ENCODE results near the gene LSP1.

LSP1 gene

DNA sequence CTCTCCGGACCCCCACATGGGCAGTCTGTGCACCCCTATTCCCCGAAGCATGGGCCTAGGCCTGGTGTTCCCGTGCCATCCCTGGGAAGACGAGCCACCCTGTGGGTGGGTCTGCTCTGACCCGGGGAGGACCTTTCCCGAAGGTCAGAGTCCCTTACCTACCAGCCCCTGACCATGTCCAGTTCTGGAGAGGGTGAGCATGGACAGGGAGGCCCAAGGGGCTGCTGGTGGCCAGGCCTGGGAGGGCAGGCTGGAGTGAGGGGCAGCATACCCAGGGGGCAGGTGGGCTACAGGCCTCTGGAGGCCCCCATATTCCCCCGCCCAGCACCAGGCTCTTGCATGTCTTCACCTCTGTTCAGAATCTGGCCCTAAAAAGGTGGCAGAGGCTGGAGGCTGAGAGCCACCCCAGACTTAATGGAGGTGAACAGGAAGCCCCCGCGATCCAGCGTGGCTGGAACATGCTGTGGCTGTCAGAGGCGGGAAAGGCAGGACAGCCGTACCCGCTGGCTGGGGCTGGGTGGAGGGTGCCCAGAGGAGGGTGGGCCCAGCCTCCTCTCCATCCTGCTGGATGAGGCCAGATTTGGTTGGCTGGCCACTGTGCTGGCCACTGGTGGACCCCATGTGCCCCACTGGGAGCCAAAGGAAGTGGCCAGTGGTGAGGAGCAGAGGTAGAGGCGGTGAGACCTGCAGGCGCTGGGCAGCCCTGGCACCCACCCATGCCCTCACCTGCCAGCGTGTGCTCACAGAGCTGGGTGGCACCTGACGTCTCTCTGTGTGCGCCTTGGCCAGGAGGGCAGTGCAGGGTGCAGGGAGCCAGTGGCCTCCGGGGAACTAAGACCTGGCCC, 29.3 kb upstream of the LSP1 start:
- in situ Hi-C loops (cut with MboI; ENCODE audit: low sequenced_read_pairs), result loop anchor here (25.0 kb wide), 1 partner anchor 111 kb away; no protein-coding TSS in a partner anchor

DNA sequence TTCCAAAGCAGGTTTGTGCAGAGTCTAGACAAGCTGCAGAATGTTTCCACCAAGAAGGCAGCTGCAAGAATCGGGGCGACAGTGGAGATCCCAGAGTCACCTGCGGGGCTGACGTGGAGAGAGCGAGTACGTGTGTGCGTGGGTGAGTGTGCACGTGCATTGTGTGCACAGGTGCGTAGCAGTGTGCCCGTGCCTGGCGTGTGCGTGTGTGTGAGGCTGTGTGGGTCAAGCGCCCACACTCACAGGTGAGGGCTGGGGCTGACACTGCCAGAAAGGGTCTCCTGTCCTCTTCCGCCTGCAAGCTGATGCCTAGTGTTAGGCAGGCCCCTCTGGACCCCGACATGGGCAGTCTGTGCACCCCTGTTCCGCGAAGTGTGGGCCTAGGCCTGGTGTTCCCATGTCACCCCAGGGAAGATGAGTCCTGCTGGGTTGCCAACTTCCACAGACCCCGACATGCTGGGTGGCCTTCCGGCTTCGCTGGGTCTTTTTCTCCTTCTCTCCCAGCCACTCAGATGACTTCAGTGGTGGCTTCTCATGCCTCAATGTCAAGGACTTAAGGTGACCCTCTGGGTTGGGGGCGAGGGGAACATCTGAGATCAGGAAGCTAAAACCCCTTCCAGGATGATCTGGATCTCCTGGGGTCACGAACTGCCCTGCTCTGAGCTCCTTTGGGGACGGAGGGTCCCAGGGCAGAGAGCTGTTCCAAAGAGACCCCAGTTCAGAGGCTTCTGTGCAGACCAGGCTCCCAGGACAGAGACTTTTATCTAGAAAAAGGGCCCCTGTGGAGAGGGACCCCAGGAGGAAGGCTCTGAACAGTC, 28.5 kb upstream of the LSP1 start:
- in situ Hi-C loops (cut with MboI; ENCODE audit: low sequenced_read_pairs), result loop anchor here (25.0 kb wide), 1 partner anchor 112 kb away; no protein-coding TSS in a partner anchor

DNA sequence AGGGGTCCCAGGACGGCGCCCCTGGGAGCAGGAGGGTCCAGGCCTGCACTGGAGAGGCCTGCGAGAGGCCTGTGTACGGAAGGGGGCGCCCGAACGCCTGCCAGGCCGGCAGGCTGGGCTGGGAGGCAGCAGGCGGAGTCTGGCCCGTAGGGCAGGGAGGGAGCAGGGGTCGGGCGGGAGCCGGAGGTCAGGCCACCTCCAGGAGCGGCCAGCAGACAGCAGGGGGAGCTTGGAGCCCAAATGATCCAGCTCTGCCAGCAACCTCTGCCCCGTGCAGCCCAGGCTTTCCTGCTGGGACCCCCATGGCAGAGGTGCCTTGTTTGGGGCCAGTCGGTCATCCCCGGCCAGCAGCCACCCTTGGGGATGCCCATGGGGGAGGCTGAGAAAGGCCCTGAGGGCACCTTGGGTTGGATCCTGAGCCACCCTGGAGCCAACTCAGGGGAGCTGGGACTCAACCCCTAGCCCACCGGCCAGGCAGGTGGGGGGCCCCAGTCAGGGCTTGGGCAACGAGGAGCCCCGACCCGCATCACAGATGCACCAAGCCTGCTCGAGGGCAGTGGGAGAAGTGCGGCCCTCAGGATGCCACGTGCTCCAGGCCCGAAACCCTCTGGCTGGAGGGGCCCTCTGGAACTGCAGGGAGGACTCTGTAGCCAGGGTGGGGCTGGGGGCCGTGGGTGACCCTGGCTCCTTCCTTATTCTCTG, 27.7 kb upstream of the LSP1 start:
- in situ Hi-C loops (cut with MboI; ENCODE audit: low sequenced_read_pairs), result no loop called here

DNA sequence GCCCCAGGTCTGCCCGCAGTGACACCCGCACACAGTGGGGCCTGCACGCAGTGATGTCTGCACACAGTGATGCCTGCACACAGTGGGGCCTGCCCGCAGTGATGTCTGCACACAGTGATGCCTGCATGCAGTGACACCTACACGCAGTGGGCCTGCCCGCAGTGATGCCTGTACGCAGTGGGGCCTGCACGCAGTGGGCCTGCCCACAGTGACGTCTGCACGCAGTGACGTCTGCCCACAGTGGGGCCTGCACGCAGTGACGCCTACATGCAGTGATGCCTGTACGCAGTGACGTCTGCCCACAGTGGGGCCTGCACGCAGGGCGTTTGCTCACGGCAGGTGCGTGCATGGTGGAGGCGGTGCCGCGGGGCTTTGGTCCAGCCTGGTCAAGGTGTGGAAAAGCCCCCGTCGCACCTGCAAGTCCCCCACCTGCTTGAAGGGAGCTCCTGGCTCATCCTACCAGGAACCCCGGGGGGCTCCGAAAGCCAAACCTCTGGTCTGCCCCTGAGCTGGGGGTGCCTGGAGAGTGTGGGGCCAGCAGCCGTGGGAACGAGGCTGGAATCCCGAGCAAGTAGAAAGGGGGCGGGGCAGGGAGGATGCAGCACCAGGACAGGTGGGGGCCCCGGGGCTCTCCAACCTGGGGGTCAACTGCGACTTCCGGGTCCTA, 27.0 kb upstream of the LSP1 start:
- in situ Hi-C loops (cut with MboI; ENCODE audit: low sequenced_read_pairs), result no loop called here

DNA sequence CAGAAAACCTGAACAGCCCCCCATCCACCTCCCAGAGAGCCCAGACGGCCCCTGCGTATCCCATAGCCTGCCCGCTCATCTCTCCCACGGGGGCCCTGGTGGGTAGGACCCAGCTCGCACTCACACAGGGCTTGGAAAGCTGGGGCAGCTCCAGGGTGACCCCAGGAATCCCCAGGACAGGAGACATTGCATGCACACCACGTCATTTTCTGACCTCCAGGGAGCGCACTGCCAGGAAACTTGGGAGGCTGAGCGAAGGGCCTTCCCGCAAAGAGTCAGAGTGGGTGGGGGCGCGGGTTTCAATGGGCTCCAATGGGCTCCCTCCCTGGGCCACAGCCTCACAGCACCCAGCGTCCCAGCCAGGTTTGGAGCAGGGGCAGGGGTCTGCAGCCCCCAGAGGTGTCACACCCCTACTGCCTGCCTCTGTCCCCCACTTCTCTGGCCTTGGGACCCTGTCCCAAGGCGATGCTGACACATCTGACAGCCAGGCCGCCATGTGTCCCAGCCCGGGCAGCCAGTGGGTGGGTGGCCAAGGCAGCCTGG, 26.3 kb upstream of the LSP1 start:
- in situ Hi-C loops (cut with MboI; ENCODE audit: low sequenced_read_pairs), result no loop called here

DNA sequence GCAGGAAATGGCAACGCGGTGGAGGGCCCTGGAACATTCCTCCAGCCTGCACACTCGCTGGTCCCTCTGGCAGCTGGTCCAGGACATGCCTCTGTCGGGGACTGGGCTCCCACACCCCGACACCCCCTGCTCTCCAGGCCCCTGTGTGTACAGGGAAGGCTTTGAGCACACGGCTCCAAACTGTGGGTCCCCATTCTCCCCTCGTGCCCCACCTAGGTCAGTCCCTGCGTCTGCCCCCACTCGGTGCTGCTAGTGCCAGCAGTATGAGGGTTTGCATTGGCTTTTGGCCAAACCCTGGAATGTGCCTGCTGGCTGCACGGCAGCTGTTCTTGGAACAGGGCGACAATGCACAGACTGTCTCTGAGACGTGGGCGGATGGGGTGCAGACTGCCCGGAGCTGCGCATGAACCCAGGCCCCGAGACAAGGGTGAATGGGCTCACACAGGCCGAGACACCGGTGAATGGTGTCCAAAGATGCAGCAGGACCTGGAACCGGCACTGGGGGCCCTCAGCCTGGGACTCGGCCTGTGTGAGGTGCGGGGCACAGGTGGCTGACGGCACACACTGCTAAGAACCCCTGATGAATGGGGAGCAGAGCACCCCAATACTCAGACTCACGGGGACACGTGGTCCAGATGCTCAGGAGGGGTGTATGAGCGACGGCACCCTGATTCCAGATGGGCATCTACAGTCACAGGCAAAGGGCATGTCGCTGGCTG, 25.6 kb upstream of the LSP1 start:
- in situ Hi-C loops (cut with MboI; ENCODE audit: low sequenced_read_pairs), result no loop called here

DNA sequence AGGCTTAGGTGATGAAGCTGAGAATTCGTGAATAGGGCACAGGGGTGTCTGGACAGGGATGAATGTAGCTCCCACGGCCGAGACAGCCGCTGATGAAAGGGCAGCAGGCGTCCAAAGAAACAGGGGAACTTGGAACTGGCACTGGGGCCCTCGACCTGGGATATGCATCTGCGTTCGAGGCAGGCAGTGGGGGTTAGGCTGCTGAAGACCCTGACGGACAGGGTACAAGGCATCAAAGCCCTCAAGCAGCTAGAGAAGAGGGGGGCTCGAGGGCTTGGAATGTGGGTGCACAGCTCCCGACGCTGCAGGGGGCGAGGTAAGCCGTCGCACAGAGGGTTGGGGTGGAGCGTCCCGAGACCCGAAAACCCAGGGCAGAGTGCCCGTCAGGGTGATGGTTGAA, 25.0 kb upstream of the LSP1 start:
- in situ Hi-C loops (cut with MboI; ENCODE audit: low sequenced_read_pairs), result no loop called here

DNA sequence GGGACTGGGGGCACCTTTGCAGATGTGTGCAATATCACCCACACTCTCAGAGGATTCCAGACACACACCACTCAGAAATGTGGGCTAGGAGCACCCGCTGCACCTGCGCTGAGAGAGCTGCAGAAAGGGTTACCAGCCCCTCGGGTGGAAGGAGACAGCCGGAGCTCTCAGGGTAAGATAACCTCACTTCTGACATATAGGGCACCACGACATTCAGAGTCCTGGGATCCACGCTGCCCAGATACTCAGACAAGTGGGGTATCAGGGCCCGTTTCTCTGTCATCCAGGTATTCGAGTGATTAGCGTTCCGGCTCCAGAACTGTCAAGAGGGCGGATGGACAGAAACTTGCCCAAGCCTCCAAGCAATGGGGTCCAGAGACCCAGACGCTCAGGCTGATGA, 24.3 kb upstream of the LSP1 start:
- in situ Hi-C loops (cut with MboI; ENCODE audit: low sequenced_read_pairs), result no loop called here

DNA sequence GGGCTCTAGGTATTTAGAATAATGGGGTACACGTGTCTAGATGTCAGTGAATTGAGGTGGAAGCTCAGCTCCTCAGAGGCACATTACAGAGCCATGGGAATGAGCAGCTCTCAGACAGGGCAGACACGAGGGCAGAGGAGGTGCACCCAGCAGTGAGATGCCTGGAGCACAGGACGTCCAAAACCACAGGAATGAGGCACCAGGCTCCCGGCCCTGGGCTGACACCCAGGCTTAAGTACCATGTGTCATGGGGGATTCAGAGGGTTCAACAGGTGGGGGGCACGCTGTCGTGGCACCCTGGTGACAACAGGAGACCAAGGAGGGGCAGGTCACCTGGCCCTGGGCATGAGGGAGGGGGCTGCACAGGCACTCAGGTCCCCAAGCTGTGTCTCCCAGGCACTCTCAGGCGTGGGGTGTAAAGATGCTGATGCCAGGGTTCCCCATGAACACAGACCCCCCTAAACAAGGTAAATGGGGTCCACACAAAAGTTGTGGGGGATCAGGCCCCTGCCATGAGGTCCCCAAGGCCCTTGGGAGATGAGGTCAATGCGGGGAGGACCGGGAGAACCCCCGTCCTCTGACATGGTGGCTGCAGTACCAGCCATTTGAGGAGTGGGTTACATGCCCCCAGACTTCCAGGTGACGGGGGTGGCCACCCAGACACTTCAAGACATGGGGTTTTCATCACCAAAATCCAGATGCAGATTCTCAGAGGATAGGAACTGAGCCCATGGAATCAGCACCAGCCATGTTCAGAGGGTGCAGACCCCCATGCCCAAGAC, 23.7 kb upstream of the LSP1 start:
- in situ Hi-C loops (cut with MboI; ENCODE audit: low sequenced_read_pairs), result no loop called here

DNA sequence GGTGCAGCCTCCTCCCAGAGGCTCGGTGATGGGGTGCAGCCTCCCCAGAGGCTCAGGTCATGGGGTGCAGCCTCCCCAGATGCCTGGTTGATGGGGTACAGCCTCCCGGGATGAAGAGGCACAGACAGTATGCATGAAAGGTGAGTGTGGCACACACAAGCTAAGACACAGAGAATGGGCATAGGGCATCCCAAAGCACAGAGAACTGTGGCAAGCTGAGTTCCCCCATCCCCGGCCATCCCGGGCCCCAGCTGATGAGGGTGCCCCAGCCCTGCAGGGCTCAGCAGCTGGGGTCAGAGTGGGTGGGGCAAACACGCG, 22.9 kb upstream of the LSP1 start:
- in situ Hi-C loops (cut with MboI; ENCODE audit: low sequenced_read_pairs), result no loop called here

DNA sequence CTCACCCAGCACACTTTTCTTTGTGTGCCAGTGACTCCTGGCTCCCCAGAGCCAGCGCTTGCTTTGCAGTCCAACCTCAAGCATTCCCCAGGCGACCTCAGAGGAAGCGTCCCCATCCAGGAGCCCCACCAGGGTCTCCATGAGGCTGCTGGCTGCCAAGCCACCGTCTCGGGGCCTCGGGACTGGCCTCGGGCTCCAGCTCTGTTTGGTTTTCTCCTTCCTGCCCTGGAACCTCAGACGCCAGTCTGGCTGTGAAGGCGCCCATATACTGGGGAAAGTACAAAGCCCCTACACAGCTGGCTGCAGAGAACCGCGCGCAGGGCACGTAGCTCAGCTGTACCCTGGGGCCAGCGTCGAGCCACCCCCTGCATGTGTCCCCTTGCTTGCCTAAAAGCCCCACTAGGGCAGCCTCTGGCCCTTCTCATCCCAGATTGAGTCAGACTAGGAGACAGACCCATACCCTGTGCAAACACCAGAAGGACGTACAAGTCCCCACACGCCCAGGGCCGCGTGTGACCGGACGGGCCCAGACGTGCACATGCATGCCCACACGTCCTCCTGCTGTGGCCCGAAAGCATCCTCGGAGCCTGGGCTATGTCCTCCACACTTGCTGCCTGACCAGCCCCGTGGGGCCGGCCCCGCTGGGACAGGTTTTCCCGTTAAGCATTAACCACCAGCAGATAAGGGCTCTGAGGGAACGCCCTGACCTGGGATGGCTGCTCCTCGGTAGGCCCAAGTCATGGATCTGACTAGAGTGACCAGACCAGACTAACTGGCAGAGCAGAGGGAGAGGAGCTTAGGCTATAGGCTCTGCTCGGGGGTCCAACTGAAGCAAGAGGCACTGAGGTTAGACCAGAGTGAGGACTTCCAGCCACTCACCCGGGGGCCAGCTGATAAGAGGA, 22.3 kb upstream of the LSP1 start:
- in situ Hi-C loops (cut with MboI; ENCODE audit: low sequenced_read_pairs), result no loop called here

DNA sequence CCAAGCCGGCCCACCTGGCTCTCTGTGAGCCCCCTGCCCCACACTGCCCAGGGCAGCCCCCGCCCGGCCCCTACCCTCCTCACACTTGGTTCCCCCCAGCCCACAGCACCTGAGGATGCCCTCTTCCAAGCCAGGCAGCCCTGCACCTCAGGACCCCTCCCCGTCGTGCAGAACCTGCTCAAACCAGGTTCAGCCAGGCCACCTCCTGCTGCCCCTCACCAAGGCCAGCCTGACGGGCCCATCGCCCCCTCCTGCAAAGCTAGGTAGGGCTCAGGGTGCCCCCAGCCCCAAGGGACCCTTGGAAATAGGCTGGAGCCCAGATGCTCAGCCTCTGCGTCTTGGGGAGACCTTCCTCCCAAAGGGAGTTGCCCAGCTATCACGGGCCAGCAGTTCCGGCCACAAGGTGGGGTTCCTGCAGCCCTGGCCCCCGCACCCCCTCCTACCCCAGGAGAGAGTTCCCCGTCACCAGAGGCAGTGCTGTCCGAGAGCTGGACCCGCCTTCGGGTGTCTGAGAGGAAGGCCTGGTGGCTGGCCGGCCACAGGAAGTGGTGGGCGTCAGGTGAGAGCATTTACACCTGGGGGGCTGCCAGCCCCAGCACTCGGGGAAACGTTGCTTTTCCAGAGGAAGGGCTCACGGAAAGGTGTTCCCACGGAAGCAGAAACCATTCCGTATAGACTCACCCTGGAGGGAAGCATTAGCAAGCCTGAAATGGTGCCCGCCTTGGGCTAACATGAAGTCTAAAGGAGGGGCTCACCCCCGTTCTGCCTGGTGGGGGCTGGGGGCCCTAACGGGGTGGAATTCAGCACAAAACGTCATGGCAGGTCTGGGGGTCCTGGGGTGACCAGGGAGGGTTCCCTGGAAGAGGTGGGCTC, 21.3 kb upstream of the LSP1 start:
- in situ Hi-C loops (cut with MboI; ENCODE audit: low sequenced_read_pairs), result no loop called here

DNA sequence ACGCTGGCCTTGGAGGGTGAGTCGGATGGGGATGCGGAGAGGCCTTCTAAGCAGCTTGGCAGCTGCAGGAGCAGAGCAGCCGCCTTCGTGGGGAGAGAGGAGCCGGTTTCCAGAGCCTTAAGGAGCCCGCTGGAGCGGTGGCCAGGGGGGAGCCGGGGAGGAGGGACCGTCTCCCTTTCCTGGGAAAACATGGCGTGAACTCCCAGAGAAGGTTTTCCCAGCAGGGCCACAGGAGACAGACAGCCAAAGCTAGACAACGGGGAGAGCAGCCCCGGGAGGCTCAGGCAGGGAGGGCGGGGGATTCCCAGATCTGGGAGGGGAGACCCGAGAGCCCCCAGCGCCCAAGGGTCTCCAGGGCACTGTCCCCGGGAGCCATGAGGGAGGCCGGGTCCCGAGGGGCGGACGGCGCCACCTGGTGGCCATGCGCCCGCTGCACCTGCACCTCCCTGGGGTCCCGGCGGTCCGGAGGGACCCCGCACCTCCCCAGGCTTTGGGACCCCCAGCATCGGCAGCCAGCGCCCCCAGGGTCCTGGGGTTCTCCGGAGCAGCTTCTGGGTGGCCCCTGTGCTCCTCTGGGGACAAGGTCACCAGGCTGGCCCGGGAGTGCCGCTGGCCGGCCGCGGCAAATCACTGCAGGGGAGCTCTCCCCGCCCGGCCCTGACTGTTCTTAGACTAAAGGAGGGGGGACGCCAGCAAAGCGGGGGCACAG, 20.5 kb upstream of the LSP1 start:
- in situ Hi-C loops (cut with MboI; ENCODE audit: low sequenced_read_pairs), result no loop called here

DNA sequence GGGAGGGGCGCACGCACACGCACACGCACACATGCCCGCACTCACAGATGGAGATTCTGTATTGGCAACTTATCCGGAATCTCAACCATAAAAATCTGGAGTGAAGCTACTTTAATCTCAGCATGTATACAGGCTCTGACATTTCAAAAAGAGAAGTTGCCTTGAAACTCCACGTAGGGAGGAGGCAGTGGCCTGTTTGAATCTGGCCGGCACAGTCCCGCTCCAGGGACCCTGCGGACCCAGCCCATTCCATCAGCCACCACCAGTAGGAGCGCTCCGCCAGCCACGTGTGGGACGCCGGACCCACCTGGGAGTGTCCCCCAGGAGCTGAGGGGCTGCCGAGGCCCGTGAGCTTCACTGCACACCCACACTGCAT, 20.0 kb upstream of the LSP1 start:
- in situ Hi-C loops (cut with MboI; ENCODE audit: low sequenced_read_pairs), result no loop called here

DNA sequence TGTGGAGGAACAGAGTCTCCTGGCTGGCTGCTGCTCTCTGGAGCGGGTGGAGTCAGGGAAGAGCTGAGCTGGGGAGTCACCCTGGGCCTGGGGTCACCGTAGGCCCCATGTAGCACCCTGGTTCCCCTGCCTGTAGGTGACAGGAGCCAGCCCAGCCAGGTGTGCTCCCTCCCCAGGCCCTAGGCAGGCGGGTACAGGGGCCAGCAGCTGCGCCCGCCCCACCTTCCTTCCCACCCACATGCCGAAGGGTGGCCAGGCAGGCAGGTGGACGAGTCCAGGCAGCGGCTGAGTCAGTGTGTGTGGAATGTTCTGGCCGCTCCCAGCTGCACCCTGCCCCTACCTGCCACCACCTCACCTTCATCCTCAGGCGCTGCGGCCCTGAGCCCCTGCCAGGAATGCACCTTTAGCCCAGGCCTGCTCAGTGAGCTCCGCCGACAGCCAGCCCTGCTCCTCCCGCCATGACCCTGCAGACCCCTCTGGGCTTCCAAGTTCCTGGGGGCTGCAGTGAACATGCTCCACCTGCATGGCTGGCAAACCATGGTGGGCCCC, 18.7 kb upstream of the LSP1 start:
- in situ Hi-C loops (cut with MboI; ENCODE audit: low sequenced_read_pairs), result no loop called here

DNA sequence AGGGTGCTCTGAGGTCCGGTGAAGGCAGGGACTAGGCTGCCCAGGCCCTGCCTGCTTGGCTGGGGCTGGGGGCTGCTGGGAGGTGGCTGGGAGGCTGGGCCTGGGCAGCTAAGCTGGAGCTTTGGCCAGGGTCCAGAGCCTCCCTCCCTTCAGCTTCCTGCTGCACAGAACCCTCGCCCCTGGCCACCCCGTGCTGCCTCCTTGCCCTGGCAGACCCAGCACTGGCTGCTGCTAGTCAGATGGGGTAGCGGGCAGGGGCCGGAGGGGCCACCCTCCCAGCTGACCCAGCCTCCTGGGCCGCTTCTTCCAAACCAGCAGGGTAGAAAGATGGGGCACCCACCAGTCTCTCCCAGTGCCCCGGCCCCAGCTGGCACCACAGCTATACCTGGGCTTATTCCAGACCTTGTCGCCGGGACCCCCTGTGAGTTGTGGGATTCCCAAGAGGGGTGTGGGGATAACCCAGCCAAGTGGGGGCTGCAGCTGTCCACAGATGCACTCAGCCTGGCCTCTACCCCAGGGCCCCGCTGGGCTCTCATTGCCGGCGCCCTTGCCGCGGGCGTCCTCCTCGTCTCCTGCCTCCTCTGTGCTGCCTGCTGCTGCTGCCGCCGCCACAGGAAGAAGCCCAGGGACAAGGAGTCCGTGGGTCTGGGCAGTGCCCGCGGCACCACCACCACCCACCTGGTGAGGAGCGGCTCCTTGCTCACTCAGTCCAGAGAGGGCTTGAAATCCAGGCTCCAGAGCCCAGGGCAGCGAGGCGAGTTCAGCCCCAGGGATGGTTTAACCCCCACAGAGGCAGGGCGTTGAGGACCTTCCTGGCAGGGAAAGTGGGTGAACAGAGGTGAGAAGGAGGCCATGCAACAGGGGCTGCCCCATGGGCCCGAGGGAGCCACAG, 17.9 kb upstream of the LSP1 start, which contains the start of gene SYT8:
SYT8 (plus strand) TSS at position 212 of the 892 bp plus-strand sequence; CDS start at position 328, 116 bp downstream.
- in situ Hi-C loops (cut with MboI; ENCODE audit: low sequenced_read_pairs), result no loop called here

All from HL-60/S4 treated with phorbol 12-myristate 13-acetate at 8.2 ng/mL for 4 days and 3 days (cell line).